Mucosa of stomach (tissue), 1 donor: Measurements from ENCODE around the gene TRMT2A.

Source experiments
- H3K27me3 ChIP-seq: one replicate; pipeline ENCODE4 v1.7.0; 2013; ENCODE audit warnings: mild to moderate bottlenecking, low read length; ENCODE audit not compliant: control insufficient read depth, insufficient read depth
- H3K36me3 ChIP-seq: one replicate; pipeline ENCODE4 v1.7.0; 2013; ENCODE audit warnings: low read length; ENCODE audit not compliant: control insufficient read depth, insufficient read depth
- H3K4me1 ChIP-seq: one replicate; pipeline ENCODE4 v1.7.0; 2013; ENCODE audit warnings: mild to moderate bottlenecking, low read length; ENCODE audit not compliant: control insufficient read depth, insufficient read depth
- H3K4me3 ChIP-seq: one replicate; pipeline ENCODE4 v1.7.0; 2013; ENCODE audit warnings: low read length
- H3K9ac ChIP-seq: one replicate; pipeline ENCODE4 v1.7.0; 2013; ENCODE audit warnings: mild to moderate bottlenecking, low read length, moderate library complexity
- H3K9me3 ChIP-seq: one replicate; pipeline ENCODE4 v1.7.0; 2013; ENCODE audit warnings: mild to moderate bottlenecking, low read length, moderate library complexity; ENCODE audit not compliant: control insufficient read depth
- donor health status: Pancreatic carcinoma.

The TRMT2A gene

DNA sequence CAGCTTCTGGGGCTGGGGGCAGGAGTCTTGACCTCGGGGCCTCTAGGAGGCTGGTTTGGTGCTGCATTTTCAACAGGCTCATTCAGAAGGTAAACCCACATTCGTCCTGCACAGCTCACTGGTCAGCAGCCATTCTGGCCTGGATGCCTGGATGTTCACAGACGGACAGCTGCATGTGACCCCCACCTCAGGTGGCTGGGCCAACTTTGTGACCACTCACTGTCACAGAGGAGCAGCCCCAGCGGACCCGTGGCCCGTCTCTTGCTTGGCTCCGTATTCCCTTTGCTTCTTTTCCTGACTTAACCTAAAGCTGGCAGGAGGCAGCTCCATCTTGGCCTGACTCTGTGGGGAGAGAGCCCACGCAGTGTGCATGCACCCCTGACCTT is 28.8 kb downstream of the TRMT2A start:
- H3K4me3 ChIP-seq: no peak overlapping the region
- no peaks in the 10 kb centered on the region for H3K27me3 ChIP-seq
- peaks cover 12% of the 10 kb centered on the region for H3K4me1 ChIP-seq
- H3K9ac ChIP-seq: no peak overlapping the region
- H3K36me3 ChIP-seq: peaks cover 32% of the 10 kb centered on the region
- H3K9me3 ChIP-seq: no peaks in the 10 kb centered on the region

DNA sequence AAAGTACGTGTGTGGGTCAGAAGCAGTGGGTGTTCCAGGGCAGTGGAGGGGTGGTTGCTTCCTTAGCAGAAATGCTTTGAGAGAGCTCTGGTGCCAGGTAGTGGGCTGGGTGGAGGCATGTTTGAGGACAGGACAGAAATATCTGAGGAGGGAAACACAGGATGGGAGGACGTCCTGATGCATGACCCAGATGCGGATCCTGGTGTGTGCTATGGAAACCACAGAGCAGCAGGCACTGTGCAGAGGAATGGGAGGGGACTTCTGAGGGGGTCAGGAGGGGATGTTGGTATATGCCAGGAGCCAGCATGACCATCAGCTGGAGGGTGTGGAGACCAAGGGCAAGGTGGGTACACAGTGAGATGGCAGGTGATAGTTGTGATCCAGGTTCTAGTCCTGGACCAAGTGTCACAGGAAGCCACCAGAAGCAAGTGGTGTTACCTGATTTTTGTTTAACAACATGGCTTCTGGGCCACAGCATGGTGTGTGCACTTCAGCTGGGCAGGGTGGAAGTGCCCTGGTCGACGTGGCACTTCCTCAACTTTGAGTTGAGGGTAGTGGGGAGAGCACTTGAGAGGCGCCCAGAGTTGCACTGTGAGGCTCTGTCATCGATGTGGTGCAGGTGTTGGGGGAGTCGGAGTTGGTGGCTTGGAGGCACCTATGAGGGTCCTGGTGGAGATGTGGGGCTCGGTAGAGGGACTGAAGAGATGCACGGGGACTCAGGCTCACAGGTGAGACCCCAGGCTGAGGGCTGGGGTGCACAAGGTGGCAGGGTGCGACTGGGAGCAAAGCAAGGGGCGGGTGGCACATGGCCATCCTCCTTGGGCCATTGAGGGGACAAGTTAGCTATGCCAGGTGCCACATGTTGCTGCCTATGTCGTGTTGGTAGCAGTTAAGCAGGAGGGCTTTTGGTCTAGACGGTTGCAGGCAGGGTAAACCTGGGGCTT is 29.4 kb downstream of the TRMT2A start:
- H3K4me1 ChIP-seq: peaks cover 18% of the 10 kb centered on the region
- no peak overlapping the region for H3K4me3 ChIP-seq
- no peak overlapping the region for H3K9ac ChIP-seq
- H3K27me3 ChIP-seq: no peaks in the 10 kb centered on the region
- H3K36me3 ChIP-seq: peaks cover 32% of the 10 kb centered on the region
- no peaks in the 10 kb centered on the region for H3K9me3 ChIP-seq

GRCh38 chr22:20086763-20087162 is 30.3 kb downstream of the TRMT2A start:
- Histone ChIP-seq H3K4me3 (no peak overlapping the region), H3K4me1 (peaks cover 19% of the 10 kb centered on the region), H3K36me3 (peaks cover 30% of the 10 kb centered on the region), H3K9me3 (no peaks in the 10 kb centered on the region), H3K27me3 (no peaks in the 10 kb centered on the region), H3K9ac (no peak overlapping the region)

DNA sequence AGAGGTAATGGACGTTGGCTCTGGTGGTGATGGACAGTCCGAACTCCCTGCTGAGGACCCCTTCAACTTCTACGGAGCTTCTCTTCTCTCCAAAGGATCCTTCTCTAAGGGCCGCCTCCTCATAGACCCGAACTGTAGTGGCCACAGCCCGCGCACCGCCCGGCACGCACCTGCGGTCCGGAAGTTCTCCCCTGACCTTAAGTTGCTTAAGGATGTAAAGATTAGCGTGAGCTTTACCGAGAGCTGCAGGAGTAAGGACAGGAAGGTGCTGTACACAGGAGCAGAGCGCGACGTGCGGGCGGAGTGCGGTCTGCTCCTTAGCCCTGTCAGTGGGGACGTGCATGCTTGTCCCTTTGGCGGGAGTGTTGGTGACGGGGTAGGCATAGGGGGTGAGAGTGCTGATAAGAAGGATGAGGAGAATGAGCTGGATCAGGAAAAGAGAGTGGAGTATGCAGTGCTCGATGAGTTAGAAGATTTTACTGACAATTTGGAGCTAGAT is 30.9 kb downstream of the TRMT2A start:
- Histone ChIP-seq H3K9ac (no peak overlapping the region), H3K9me3 (no peaks in the 10 kb centered on the region), H3K36me3 (peaks cover 24% of the 10 kb centered on the region), H3K4me1 (peaks cover 25% of the 10 kb centered on the region), H3K4me3 (no peak overlapping the region), H3K27me3 (no peaks in the 10 kb centered on the region)

- H3K36me3 ChIP-seq: peaks cover 23% of the 10 kb centered on the region
- H3K4me1 ChIP-seq: peaks cover 30% of the 10 kb centered on the region
- no peak overlapping the region for H3K9ac ChIP-seq
- H3K9me3 ChIP-seq: no peaks in the 10 kb centered on the region
- no peaks in the 10 kb centered on the region for H3K27me3 ChIP-seq
- H3K4me3 ChIP-seq: no peak overlapping the region
These were observed 31.4 kb downstream of the TRMT2A start for GRCh38 chr22:20085651-20086050.

- peaks cover 16% of the 10 kb centered on the region for H3K36me3 ChIP-seq
- no peak overlapping the region for H3K4me3 ChIP-seq
- H3K9ac ChIP-seq: no peak overlapping the region
- no peaks in the 10 kb centered on the region for H3K27me3 ChIP-seq
- no peaks in the 10 kb centered on the region for H3K9me3 ChIP-seq
- H3K4me1 ChIP-seq: peaks cover 30% of the 10 kb centered on the region
These were observed 32.2 kb downstream of the TRMT2A start for GRCh38 chr22:20084547-20085413.

DNA sequence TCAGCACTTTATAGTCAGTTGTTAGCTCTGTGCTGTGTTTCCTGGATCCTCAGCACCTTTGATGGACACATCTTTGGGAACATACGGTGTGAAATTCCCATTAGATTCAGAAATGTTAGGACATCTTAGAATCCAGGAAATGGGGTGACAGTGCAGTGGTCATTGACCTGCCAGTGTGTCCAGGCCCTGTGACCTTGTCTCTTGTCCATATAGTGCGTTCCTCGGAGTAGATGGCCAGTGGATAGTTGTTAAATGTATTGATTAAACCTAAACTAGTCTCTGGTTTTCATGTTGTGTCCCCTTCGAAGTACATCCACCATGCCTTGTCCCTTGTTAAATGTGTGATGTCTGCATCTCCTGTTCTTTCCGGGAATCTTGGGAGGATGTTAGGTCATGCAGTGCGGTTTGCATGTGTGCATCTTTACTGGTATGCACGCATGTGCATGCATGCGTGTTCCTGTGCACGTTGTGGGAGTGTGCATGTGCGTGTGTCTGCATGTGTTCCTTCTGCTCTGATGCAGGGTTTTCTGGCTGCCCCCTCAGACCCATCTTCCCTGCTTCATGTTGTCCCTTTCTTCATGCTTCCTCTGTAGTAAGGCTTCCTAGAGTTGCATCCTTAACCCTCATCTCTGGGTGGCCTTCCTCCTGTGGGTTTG is 33.0 kb downstream of the TRMT2A start:
- Histone ChIP-seq H3K4me3 (no peak overlapping the region), H3K27me3 (no peaks in the 10 kb centered on the region), H3K9me3 (no peaks in the 10 kb centered on the region), H3K9ac (no peak overlapping the region), H3K36me3 (peaks cover 11% of the 10 kb centered on the region), H3K4me1 (peaks cover 30% of the 10 kb centered on the region)

GRCh38 chr22:20083157-20083890 is 33.7 kb downstream of the TRMT2A start:
- Histone ChIP-seq H3K4me1 (peaks cover 30% of the 10 kb centered on the region), H3K27me3 (no peaks in the 10 kb centered on the region), H3K9ac (no peak overlapping the region), H3K4me3 (no peak overlapping the region), H3K9me3 (no peaks in the 10 kb centered on the region), H3K36me3 (peaks cover 10% of the 10 kb centered on the region)

DNA sequence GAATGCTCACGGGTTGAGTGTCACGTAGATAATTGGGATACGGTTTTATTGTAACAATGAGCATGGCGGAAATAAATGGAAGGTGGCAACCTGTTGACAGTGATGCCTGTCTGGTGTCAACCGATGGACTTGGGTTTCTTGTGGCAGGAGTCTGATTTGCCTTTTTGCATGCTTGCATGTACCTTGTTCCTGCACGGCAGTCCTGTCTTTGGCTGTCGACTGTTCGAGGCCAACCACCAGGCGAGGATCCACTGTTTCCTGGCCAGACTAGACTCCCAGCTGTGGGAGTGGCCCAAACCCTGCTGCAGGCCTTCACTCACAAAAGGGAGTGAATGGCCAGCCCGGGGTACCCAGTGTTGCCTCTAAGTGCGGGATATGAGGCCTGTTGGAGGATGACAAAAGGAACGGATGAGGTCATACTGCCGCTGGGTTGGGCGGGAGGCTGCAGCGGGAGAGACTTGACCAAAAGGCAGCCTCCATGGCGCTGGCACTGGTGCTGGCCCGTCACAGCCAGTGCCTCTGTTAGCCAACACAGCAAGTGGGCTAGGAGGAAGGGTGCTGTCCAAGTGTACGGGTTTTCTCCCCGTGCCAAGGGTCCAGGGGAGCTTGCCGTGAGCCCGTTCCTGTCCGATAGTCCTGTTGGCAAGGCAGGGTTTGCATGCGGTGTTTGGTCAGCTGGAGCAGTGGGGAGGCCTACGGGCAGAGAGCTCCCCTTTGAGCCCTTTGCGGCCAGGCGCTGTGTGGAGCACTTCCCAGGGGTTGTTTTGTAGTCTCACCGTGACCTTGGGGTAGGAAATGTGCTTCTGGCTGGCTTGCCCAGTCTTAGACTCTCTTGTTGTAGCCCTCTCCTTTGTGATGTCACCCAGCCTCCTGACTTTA is 36.0 kb downstream of the TRMT2A start:
- H3K4me3 ChIP-seq: peak overlapping the region; percentile 83
- H3K9me3 ChIP-seq: no peaks in the 10 kb centered on the region
- peak overlapping the region; percentile 88 for H3K9ac ChIP-seq
- H3K27me3 ChIP-seq: no peaks in the 10 kb centered on the region
- H3K36me3 ChIP-seq: no peaks in the 10 kb centered on the region
- peaks cover 30% of the 10 kb centered on the region for H3K4me1 ChIP-seq

DNA sequence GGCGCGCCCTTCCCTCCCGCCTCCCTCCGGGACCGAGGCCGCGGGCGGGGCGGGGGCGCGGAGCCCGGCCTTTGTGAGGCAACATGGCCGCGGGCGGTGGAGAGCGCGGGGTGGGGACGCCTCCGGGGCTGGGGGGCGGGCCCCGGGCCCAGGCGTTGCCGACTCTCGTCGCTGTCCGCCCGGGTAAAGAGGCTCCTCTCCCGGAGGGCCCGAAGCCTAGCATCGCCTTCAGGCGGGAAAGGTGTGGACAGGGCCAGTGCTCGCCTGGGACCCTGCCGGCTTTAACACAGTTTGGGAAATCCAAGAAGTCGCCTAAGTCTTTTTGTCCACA is 36.6 kb downstream of the TRMT2A start:
- Histone ChIP-seq H3K36me3 (no peaks in the 10 kb centered on the region), H3K27me3 (no peaks in the 10 kb centered on the region), H3K9me3 (no peaks in the 10 kb centered on the region), H3K9ac (peak overlapping the region; percentile 88), H3K4me3 (peak overlapping the region; percentile 83), H3K4me1 (peaks cover 30% of the 10 kb centered on the region)
